AG09309 (cell line): Measurements from ENCODE around the gene ZNF83.

Source experiments
- DNase-seq: peaks from one replicate; pipeline ENCODE4 v3.0.0-alpha.2; 2010; ENCODE audit warnings: low read depth
- H3K4me3 ChIP-seq: 2 replicates; pipeline ENCODE4 v1.5.1; 2011; ENCODE audit warnings: mild to moderate bottlenecking, low read depth, low read length, moderate library complexity; ENCODE audit not compliant: control insufficient read depth
- CTCF ChIP-seq: IDR thresholded peaks from 2 replicates; pipeline ENCODE4 v1.5.1; 2011; ENCODE audit warnings: mild to moderate bottlenecking, low read depth, low read length, inconsistent platforms; ENCODE audit not compliant: insufficient read depth, control insufficient read depth; ENCODE audit errors: missing control alignments

The ZNF83 gene

DNA sequence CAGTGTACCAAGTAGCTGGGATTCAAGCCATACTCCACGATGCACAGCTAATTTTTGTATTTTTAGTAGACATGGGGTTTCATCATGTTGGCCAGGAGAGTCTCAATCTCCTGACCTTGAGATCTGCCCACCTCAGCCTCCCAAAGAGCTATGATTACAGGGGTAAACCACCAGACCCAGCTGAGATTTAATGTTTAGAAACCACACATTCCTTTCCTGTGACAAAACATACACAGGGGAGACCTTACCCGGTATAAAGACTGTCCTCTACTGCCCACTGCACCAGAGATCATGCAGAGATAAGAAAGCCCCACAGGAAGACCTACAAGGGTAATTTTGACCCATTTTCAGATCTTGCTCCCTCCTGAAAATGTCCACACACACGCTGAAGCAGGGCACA is 22.8 kb upstream of the ZNF83 start:
- H3K4me3 ChIP-seq = no peak overlapping the region
- DNase-seq = no peak
- TF ChIP-seq CTCF = no peak

GRCh38 chr19:52659013-52659412 is 20.9 kb upstream of the ZNF83 start:
- TF ChIP-seq CTCF = no peak
- DNase-seq = no peak

DNA sequence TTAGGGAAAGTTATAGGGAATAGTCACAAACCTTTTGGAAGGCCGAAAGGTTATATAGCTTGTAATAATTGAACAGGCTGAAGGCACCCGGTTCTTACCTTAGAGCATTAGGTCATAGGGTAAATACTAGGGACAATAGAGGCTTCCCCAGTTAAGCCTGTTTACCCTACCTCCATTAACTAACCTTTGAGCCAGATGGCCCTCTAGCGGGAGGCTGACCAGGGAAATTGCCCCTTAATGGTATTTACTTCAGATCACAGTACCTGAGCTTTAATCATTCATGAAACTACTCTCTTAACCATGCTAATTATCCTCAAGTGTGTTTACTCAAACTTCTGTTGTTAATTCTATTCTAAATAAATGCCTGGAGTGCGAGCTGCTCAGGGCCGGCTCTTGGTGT is 20.4 kb upstream of the ZNF83 start:
- DNase-seq = no peak
- H3K4me3 ChIP-seq = no peak overlapping the region
- no peak for TF ChIP-seq CTCF

More at GRCh38 chr19:52659013-52659412, 20.9 kb upstream of the ZNF83 start:
- no peak overlapping the region for H3K4me3 ChIP-seq

- no peak for TF ChIP-seq CTCF
Measured at GRCh38 chr19:52653161-52653560, 15.0 kb upstream of the ZNF83 start.

GRCh38 chr19:52651956-52652355 is 13.8 kb upstream of the ZNF83 start:
- DNase-seq = no peak

More at GRCh38 chr19:52653161-52653560, 15.0 kb upstream of the ZNF83 start:
- no peak for DNase-seq
- no peak overlapping the region for H3K4me3 ChIP-seq

GRCh38 chr19:52648336-52649016 is 10.3 kb upstream of the ZNF83 start:
- no peak overlapping the region for H3K4me3 ChIP-seq
- no peak for DNase-seq
- no peak for TF ChIP-seq CTCF

More at GRCh38 chr19:52651956-52652355, 13.8 kb upstream of the ZNF83 start:
- H3K4me3 ChIP-seq = no peak overlapping the region
- TF ChIP-seq CTCF = no peak

DNA sequence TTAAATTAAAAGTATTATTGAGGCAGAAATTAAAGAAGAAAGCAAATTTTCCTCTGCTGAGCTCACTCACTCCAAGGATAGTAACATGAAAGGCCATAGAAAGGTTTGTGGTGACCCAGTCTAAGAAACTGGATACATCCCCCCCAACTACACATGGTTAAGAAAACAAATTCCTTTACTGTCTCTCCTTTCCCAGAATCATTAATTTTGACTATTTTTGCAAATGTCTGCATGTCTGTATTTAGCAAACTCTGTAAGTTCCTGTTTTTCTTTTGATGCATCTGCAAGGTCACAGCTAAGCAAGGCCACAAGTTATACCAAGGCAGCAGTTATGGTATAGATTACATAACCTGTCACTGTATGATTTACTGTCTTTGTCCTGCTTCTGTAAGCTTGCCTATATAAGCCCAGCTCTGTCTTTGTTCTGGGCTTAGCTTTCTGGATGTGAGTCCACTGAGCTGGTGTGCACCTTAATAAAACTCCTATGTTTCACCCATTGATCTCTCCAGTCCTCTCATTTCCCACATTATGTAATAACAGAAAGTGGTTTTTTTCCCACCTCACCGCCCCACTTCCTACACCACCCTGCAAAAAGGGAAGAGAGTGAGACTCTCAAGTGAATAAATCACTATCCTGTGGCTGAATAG is 8.5 kb upstream of the ZNF83 start:
- no peak for DNase-seq
- no peak overlapping the region for H3K4me3 ChIP-seq
- TF ChIP-seq CTCF = no peak
